Measurements from ENCODE around the gene FAM163B. TPM values are rescaled to one million over a fixed set of nuclear protein-coding genes. Genes with fewer than 3 reads are reported as not detected.

The FAM163B gene
- total and polyA plus RNA-seq, 4 donors, result 2.1 to 4.0 (median 3.4) TPM

DNA sequence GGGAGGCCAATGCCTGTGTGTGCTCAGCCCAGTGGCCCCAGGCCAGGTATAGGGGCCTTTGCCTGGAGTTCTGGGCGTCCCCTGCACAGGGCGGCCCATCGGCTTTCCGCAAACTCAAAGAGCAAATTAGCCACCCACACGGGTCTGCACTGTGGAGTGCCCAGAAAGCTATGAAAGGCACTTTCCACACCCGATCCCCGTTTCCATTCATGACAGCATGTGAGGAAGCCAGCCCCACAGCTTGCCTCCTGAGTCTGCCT lies 32.1 kb upstream of the FAM163B start:
- Histone ChIP-seq H3K36me3 (ENCODE audit: control insufficient read depth in 4 of 4, insufficient read depth in 3 of 4, low read depth in 1 of 4, low read length in 3 of 4) (no peaks in the 10 kb centered on the region), H3K9me3 (ENCODE audit: control insufficient read depth in 4 of 4, low read length in 3 of 4) (no peaks in the 10 kb centered on the region), H3K9ac (ENCODE audit: low read depth in 1 of 2, low read length in 2 of 2) (no peak overlapping the region), H3K27me3 (ENCODE audit: control insufficient read depth in 4 of 4, insufficient read depth in 4 of 4, low read length in 3 of 4) (no peaks in the 10 kb centered on the region), H3K4me1 (ENCODE audit: control insufficient read depth in 4 of 4, insufficient read depth in 4 of 4, low read length in 3 of 4) (no peaks in the 10 kb centered on the region), H3K27ac (ENCODE audit: low read depth in 1 of 2, low read length in 2 of 2) (no peak overlapping the region), H3K4me3 (ENCODE audit: low read depth in 1 of 3, low read length in 3 of 3) (no peak overlapping the region)
- TF ChIP-seq, protein P1, sequence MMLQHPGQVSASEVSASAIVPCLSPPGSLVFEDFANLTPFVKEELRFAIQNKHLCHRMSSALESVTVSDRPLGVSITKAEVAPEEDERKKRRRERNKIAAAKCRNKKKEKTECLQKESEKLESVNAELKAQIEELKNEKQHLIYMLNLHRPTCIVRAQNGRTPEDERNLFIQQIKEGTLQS (IDR thresholded peaks at IDR 0.05), result no peak
- TF ChIP-seq TAF1 (conservative IDR thresholded peaks at IDR 0.05) (no peak), NR2F2 (IDR thresholded peaks at IDR 0.05) (no peak), GABPA (IDR thresholded peaks at IDR 0.05 in 1 of 2, conservative IDR thresholded peaks at IDR 0.05 in 1 of 2) (no peak), HNF4A (conservative IDR thresholded peaks at IDR 0.05) (no peak), FOXA1 (IDR thresholded peaks at IDR 0.05) (no peak), RAD21 (IDR thresholded peaks at IDR 0.05) (no peak), EGR1 (IDR thresholded peaks at IDR 0.05; ENCODE audit: low read depth in 2 of 2) (no peak), YY1 (IDR thresholded peaks at IDR 0.05) (no peak), FOXA2 (IDR thresholded peaks at IDR 0.05) (no peak), HNF4G (IDR thresholded peaks at IDR 0.05) (no peak), SP1 (IDR thresholded peaks at IDR 0.05) (no peak), RXRA (IDR thresholded peaks at IDR 0.05) (no peak)
- TF ChIP-seq, protein P2, sequence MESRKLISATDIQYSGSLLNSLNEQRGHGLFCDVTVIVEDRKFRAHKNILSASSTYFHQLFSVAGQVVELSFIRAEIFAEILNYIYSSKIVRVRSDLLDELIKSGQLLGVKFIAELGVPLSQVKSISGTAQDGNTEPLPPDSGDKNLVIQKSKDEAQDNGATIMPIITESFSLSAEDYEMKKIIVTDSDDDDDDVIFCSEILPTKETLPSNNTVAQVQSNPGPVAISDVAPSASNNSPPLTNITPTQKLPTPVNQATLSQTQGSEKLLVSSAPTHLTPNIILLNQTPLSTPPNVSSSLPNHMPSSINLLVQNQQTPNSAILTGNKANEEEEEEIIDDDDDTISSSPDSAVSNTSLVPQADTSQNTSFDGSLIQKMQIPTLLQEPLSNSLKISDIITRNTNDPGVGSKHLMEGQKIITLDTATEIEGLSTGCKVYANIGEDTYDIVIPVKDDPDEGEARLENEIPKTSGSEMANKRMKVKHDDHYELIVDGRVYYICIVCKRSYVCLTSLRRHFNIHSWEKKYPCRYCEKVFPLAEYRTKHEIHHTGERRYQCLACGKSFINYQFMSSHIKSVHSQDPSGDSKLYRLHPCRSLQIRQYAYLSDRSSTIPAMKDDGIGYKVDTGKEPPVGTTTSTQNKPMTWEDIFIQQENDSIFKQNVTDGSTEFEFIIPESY (IDR thresholded peaks at IDR 0.05), result no peak
- TF ChIP-seq, protein P3, sequence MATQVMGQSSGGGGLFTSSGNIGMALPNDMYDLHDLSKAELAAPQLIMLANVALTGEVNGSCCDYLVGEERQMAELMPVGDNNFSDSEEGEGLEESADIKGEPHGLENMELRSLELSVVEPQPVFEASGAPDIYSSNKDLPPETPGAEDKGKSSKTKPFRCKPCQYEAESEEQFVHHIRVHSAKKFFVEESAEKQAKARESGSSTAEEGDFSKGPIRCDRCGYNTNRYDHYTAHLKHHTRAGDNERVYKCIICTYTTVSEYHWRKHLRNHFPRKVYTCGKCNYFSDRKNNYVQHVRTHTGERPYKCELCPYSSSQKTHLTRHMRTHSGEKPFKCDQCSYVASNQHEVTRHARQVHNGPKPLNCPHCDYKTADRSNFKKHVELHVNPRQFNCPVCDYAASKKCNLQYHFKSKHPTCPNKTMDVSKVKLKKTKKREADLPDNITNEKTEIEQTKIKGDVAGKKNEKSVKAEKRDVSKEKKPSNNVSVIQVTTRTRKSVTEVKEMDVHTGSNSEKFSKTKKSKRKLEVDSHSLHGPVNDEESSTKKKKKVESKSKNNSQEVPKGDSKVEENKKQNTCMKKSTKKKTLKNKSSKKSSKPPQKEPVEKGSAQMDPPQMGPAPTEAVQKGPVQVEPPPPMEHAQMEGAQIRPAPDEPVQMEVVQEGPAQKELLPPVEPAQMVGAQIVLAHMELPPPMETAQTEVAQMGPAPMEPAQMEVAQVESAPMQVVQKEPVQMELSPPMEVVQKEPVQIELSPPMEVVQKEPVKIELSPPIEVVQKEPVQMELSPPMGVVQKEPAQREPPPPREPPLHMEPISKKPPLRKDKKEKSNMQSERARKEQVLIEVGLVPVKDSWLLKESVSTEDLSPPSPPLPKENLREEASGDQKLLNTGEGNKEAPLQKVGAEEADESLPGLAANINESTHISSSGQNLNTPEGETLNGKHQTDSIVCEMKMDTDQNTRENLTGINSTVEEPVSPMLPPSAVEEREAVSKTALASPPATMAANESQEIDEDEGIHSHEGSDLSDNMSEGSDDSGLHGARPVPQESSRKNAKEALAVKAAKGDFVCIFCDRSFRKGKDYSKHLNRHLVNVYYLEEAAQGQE (IDR thresholded peaks at IDR 0.05), result no peak
- TF ChIP-seq, protein P4, sequence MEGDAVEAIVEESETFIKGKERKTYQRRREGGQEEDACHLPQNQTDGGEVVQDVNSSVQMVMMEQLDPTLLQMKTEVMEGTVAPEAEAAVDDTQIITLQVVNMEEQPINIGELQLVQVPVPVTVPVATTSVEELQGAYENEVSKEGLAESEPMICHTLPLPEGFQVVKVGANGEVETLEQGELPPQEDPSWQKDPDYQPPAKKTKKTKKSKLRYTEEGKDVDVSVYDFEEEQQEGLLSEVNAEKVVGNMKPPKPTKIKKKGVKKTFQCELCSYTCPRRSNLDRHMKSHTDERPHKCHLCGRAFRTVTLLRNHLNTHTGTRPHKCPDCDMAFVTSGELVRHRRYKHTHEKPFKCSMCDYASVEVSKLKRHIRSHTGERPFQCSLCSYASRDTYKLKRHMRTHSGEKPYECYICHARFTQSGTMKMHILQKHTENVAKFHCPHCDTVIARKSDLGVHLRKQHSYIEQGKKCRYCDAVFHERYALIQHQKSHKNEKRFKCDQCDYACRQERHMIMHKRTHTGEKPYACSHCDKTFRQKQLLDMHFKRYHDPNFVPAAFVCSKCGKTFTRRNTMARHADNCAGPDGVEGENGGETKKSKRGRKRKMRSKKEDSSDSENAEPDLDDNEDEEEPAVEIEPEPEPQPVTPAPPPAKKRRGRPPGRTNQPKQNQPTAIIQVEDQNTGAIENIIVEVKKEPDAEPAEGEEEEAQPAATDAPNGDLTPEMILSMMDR (IDR thresholded peaks at IDR 0.05; ENCODE audit: low read depth, low read length, missing input control), result no peak
- TF ChIP-seq, protein P5, sequence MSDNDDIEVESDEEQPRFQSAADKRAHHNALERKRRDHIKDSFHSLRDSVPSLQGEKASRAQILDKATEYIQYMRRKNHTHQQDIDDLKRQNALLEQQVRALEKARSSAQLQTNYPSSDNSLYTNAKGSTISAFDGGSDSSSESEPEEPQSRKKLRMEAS (IDR thresholded peaks at IDR 0.05), result no peak
- 94% methylated on average over 7 of the region's 7 CpGs for WGBS
- no peak for DNase-seq (ENCODE audit: low spot score)

Measured in liver (tissue), 9 donors.